GM18511 (cell line): Measurements from ENCODE around the gene ZNF839.

Experiments
- ATAC-seq: cut with Tn5 transposase; IDR thresholded peaks from one replicate; pipeline ENCODE4 v1.9.1; 2021; ENCODE audit warnings: mild to moderate bottlenecking, moderate library complexity; ENCODE audit not compliant: unreplicated experiment

The ZNF839 gene

GRCh38 chr14:102374264-102374663 is 54.7 kb downstream of the ZNF839 start:
- no peak for ATAC-seq

- no peak for ATAC-seq
These were observed 55.6 kb downstream of the ZNF839 start for GRCh38 chr14:102375119-102375518.

- ATAC-seq, result no peak
These were observed 58.1 kb downstream of the ZNF839 start for GRCh38 chr14:102377696-102378095.

GRCh38 chr14:102378830-102379229 is 59.3 kb downstream of the ZNF839 start:
- ATAC-seq, result no peak

GRCh38 chr14:102387086-102387485 is 67.5 kb downstream of the ZNF839 start:
- no peak for ATAC-seq

- ATAC-seq, result no peak
These were observed 69.7 kb downstream of the ZNF839 start for GRCh38 chr14:102389246-102389645.

- ATAC-seq, result no peak
These were observed 70.7 kb downstream of the ZNF839 start for GRCh38 chr14:102390064-102390855.
